HUES48 (cell line): ENCODE results near the gene CCDC40.

Source experiments
- H3K27ac ChIP-seq: one replicate; pipeline ENCODE4 v1.7.0; 2013; ENCODE audit warnings: low read depth, low read length, inconsistent platforms
- H3K27me3 ChIP-seq: 2 replicates; pipeline ENCODE4 v1.6.1; 2013; ENCODE audit warnings: mild to moderate bottlenecking, low read length; ENCODE audit not compliant: control insufficient read depth, insufficient read depth
- H3K36me3 ChIP-seq: 2 replicates; pipeline ENCODE4 v1.6.1; 2013; ENCODE audit warnings: low read length; ENCODE audit not compliant: control insufficient read depth, insufficient read depth
- H3K4me1 ChIP-seq: 2 replicates; pipeline ENCODE4 v1.6.1; 2013; ENCODE audit warnings: mild to moderate bottlenecking, low read length; ENCODE audit not compliant: control insufficient read depth, insufficient read depth
- H3K4me3 ChIP-seq: 2 replicates; pipeline ENCODE4 v1.5.1; 2013; ENCODE audit warnings: mild to moderate bottlenecking, low read depth, low read length
- H3K9ac ChIP-seq: 2 replicates; pipeline ENCODE4 v1.6.1; 2013; ENCODE audit warnings: mild to moderate bottlenecking, low read depth, low read length, moderate library complexity
- H3K9me3 ChIP-seq: 2 replicates; pipeline ENCODE4 v1.6.1; 2013; ENCODE audit warnings: low read length; ENCODE audit not compliant: control insufficient read depth, insufficient read depth

The CCDC40 gene

DNA sequence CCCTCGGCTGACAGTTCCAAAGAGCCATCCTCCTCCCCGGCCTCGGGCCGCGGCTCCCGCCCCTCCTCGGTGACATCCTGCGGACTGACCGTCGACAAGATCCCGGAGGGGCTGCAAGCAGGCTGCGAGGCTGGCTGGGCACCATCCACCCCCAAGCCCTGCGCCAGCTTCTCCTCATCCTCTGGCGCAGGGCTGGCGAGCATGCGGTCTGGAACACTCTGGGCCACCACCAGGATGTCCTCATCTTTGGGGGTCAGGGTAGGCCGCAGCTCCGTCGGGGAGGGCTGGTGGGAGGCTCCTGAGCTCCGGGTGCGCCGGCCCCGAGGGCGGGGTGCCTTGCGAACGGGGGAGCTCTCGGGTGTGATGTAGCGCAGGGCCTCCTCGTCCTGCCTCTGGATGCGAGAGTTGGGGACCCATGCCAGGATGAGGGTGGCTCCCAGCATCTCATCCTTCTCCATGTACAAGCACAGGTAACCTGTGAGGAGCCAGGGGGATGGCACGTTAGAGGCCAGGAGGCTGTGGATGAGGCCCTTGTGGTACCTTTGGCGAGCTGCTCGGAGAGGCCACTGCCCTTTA, 26.1 kb upstream of the CCDC40 start:
- no peak overlapping the region for H3K4me3 ChIP-seq
- H3K27me3 ChIP-seq, result no peaks in the 10 kb centered on the region
- peaks cover 37% of the 10 kb centered on the region for H3K36me3 ChIP-seq
- no peaks in the 10 kb centered on the region for H3K9me3 ChIP-seq
- H3K9ac ChIP-seq, result no peak overlapping the region
- H3K27ac ChIP-seq, result no peak overlapping the region
- peaks cover 14% of the 10 kb centered on the region; the same call in 1 of the 2 replicates for H3K4me1 ChIP-seq

DNA sequence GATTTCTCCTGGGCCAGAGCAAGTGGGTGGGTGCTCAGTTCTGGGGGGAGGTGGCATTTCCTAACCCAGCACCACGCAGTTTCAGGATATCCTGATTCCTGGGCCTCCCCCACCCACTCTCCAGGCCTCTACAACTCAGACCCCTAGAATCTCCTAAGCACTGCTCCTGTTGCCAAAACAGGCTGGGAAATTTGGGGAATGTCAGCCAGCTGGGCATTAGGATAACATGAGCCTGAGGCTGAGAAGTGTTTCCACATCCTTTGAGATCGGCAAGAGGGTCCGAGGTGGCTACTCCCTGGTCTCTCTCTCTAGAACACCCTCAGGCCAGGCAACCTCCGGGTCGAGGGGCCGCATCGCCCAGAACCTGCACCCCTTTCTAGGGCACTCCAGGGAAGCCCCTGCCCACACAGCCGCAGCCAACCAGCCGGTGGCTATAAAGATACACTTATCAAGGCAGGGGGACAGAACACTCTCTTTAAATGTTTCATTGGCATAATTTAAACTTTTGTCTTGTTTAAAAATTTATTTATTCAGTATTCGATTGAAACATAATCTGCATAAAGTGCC, 24.4 kb upstream of the CCDC40 start:
- Histone ChIP-seq H3K36me3 (peaks cover 37% of the 10 kb centered on the region), H3K27me3 (no peaks in the 10 kb centered on the region), H3K9me3 (no peaks in the 10 kb centered on the region), H3K4me3 (no peak overlapping the region), H3K27ac (no peak overlapping the region), H3K9ac (no peak overlapping the region), H3K4me1 (peaks cover 9% of the 10 kb centered on the region; the same call in 1 of the 2 replicates)

DNA sequence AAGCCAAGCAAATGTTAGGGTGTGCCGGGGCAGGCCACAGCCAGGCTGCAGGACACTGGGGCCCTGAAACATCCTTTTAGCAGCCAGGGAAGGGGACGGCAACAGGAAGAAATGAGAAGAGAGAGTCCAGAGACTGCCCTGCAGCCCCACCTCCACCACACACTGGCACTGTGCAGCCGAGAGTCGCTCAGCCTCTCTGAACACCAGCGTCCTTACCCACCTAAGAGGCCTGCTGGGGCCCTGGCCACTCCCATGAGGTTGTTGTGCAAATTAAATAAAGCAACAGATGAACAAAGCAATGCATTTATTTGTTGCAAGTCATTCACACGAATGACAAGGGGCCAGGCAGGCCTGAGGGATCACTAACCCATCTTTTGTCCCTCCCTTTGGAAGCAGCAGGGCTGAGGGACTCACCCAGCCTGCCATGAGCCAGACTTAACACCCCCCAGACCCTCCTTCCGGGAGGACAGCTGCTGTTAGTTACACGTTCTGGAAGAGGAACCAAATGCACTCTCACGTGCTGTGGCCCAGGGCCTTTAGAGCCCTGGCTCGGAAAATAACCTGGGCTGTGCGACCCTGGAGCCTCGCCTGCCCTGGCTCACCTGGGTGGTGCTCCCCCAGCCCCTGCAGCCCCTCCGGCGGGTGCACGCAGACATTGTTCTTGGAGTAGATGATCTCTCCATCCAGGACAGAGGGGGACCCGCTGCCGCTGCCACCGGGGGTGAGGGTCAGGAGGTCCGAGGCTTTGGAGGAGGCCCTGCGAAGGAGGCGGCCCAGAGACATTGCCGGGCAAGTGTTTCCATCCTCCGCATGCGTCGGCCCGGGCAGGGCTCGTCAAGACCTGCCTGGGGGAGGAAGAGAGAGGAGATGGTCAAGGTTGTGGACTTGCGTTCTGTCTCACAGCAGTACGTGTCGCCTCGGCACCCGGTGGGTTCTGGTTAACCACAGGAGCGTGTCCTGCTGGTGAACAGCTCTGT, 23.4 kb upstream of the CCDC40 start:
- H3K9ac ChIP-seq, result no peak overlapping the region
- H3K4me3 ChIP-seq, result no peak overlapping the region
- no peaks in the 10 kb centered on the region for H3K9me3 ChIP-seq
- H3K36me3 ChIP-seq, result peaks cover 37% of the 10 kb centered on the region
- H3K27ac ChIP-seq, result no peak overlapping the region
- no peaks in the 10 kb centered on the region for H3K27me3 ChIP-seq
- peaks cover 9% of the 10 kb centered on the region; the same call in 1 of the 2 replicates for H3K4me1 ChIP-seq

DNA sequence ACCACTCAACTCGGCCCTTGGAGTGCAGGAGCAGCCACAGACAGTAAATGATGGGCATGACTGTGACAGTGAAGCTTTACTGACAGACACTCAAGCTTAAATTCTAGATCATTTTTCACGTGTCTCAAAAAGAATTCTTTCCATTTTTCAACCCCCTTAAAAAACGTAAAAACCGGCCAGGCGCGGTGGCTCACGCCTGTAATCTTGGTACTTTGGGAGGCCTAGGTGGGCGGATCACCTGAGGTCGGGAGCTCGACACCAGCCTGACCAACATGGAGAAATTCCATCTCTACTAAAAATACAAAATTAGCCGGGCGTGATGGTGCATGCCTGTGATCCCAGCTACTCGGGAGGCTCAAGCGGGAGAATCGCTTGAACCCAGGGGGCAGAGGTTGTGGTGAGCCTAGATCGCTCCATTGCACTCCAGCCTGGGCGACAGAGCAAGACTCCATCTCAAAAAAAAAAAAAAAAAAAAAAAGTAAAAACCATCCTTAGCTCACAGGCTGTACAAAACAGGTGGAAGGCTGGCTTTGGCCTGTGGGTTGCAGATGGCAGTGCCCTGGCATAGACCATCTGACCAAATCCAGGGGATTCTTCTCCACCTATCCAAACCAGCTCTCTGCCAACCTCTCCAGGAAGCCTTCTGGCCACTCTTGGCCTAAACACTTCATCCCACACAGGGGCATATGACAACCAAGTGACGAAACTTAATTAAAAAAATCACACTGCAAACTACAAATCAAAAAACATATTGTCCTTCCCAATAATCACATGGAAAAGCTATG, 19.0 kb upstream of the CCDC40 start:
- Histone ChIP-seq H3K27me3 (no peaks in the 10 kb centered on the region), H3K4me3 (no peak overlapping the region), H3K4me1 (peaks cover 4% of the 10 kb centered on the region; the same call in 1 of the 2 replicates), H3K9ac (no peak overlapping the region), H3K27ac (no peak overlapping the region), H3K9me3 (no peaks in the 10 kb centered on the region), H3K36me3 (peaks cover 12% of the 10 kb centered on the region)

DNA sequence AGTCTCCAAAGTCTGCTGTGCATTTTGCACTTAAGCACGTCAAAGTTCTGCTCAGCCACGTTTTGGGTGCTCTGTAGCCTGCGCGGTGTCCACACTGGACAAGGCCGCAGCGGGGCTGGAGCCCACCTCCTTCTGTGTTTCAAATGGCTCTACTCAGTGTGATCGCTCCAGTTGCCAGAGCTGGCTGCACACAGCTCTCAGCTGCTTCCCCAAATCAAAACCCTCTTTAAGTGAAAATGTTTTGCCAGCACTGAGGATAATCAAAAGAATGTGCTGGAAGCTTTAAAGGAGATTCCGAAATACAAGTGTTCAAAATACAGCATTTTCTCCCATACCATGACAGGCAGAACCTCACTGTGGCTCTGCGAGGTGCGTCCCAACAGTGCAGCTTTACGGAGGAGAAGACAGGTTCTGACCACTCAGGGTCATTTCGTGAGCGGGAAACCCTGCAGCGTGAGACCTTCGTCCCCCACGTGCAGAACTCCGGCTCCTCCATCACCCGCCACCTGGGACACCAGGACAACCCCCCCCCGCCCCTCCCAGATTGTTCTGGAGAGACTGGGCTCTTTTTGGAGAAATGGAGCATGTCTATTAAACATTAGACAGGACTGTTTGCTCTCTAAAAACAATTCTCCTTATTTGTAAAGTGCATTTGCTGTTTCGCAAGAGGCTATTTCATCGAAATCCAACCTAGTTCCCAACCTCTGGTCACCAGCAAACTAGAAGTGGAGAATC, 17.4 kb upstream of the CCDC40 start:
- no peaks in the 10 kb centered on the region for H3K4me1 ChIP-seq
- no peak overlapping the region for H3K27ac ChIP-seq
- no peaks in the 10 kb centered on the region for H3K27me3 ChIP-seq

DNA sequence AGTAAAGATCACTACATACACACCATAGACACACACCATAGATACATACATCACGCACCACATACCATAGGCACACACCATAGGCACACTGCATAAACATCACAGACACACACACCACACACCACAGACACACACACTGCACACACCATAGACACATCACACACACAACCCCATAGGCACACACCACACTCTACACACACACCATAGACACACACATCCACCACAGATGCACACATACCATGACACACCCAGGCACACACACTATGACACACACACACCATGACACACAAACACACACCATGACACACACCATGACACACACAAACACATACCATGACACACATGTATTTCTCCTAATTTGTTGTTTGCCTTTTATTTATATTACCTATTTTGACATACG, 14.8 kb upstream of the CCDC40 start:
- no peak overlapping the region for H3K27ac ChIP-seq
- H3K36me3 ChIP-seq, result no peaks in the 10 kb centered on the region
- no peaks in the 10 kb centered on the region for H3K27me3 ChIP-seq
- H3K4me1 ChIP-seq, result no peaks in the 10 kb centered on the region
- no peak overlapping the region for H3K4me3 ChIP-seq
- no peaks in the 10 kb centered on the region for H3K9me3 ChIP-seq
- H3K9ac ChIP-seq, result no peak overlapping the region

More for the DNA sequence above, 17.4 kb upstream of the CCDC40 start:
- H3K4me3 ChIP-seq, result no peak overlapping the region
- no peaks in the 10 kb centered on the region for H3K9me3 ChIP-seq
- no peak overlapping the region for H3K9ac ChIP-seq
- H3K36me3 ChIP-seq, result no peaks in the 10 kb centered on the region

DNA sequence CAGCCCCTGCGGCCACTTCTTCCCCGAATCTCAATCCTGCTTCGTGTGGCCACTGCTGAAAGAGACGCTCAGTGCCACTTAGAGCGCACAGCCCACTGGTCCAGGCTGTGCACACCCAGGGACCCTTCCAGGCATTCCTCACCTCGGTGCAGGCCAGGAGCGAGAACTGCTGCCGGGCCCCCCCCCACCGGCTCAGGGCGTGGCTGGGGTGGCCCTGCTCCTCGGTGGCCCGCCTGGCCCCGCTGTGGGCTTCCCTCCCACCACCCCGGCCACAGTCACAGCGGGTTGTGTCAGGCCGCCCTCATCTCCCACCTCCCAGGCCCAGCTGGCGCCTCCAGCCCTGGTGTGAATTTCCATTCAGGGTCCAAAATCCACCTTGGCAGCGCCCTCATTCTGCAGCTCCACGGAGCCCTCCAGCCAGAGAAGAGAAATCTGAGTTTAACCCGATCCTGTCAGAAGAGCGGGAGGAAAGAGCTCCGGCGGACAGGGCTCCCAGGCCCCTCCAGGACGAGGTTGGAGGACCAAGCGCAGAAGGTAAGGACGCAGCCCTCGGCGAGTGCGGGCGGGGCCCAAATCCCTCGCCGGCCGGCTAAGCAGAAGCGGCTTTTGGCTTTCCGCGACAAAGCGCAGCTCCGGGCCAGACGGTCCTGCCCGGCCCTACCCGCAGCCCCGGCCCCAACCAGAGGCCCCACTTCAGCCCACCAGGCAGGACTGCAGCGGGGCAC, 12.8 kb upstream of the CCDC40 start:
- no peaks in the 10 kb centered on the region for H3K27me3 ChIP-seq
- H3K9me3 ChIP-seq, result no peaks in the 10 kb centered on the region
- H3K9ac ChIP-seq, result no peak overlapping the region
- no peaks in the 10 kb centered on the region for H3K36me3 ChIP-seq
- H3K4me1 ChIP-seq, result no peaks in the 10 kb centered on the region
- H3K4me3 ChIP-seq, result no peak overlapping the region
- H3K27ac ChIP-seq, result no peak overlapping the region

DNA sequence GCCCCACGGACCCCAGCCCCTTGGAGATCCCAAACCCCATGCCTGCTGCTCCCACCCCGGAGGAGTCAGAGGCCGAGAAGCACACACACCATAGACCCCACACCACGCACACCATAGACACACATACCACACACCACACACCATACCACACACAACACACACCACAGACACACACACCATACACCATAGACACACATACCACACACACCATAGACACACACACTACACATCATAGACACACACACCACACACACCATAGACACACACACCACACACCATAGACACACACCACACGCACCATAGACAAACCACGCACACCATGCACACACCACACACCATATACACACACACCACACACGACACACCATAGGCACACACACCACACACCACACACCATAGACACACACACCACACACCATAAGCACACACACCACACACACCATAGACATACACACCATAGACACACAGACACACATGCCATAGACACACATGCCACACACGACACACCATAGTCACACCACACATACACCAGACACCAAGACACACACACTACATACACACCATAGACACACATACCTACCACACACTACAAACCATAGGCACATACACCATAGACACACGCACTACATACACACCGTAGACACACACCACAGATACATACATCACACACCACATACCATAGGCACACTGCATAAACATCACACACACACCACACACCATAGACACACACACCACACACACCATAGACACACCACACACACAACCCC, 12.1 kb upstream of the CCDC40 start:
- Histone ChIP-seq H3K27ac (no peak overlapping the region), H3K4me1 (no peaks in the 10 kb centered on the region), H3K36me3 (no peaks in the 10 kb centered on the region), H3K9me3 (no peaks in the 10 kb centered on the region), H3K27me3 (no peaks in the 10 kb centered on the region), H3K4me3 (no peak overlapping the region), H3K9ac (no peak overlapping the region)

DNA sequence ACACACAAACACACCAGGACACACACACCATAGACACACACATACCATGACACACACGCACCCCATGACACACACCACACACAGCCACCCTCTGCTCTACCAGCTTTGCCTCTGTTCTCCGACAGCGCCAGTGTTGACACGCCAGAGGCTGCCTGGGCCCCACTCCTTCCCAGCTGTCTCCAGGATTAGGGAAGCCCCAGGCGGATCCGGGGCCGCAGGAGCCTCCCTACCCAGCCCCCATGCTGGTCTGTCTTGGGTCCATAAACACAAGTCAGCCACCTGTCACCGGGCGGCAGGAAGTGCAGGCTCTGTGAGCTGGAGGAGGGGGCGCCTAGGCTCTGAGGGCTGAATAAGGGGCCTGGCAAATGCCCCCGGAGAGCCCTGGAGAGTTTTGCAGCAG, 11.3 kb upstream of the CCDC40 start:
- Histone ChIP-seq H3K9me3 (no peaks in the 10 kb centered on the region), H3K27me3 (no peaks in the 10 kb centered on the region), H3K4me1 (no peaks in the 10 kb centered on the region), H3K36me3 (no peaks in the 10 kb centered on the region), H3K9ac (no peak overlapping the region), H3K4me3 (no peak overlapping the region), H3K27ac (no peak overlapping the region)
